Middle frontal gyrus (tissue), 1 donor: ENCODE data around the gene LTV1.
"Not testable (repeated sequence)": the region's sequence is repeated elsewhere in the genome, so short reads cannot be mapped to it uniquely, and the experiment has no call there.

Source experiments
- DNase-seq: peaks from one replicate; pipeline ENCODE4 v3.0.0-alpha.2; 2015; ENCODE audit warnings: low spot score; ENCODE audit errors: extremely low spot score

Gene LTV1, protein sequence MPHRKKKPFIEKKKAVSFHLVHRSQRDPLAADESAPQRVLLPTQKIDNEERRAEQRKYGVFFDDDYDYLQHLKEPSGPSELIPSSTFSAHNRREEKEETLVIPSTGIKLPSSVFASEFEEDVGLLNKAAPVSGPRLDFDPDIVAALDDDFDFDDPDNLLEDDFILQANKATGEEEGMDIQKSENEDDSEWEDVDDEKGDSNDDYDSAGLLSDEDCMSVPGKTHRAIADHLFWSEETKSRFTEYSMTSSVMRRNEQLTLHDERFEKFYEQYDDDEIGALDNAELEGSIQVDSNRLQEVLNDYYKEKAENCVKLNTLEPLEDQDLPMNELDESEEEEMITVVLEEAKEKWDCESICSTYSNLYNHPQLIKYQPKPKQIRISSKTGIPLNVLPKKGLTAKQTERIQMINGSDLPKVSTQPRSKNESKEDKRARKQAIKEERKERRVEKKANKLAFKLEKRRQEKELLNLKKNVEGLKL

DNA sequence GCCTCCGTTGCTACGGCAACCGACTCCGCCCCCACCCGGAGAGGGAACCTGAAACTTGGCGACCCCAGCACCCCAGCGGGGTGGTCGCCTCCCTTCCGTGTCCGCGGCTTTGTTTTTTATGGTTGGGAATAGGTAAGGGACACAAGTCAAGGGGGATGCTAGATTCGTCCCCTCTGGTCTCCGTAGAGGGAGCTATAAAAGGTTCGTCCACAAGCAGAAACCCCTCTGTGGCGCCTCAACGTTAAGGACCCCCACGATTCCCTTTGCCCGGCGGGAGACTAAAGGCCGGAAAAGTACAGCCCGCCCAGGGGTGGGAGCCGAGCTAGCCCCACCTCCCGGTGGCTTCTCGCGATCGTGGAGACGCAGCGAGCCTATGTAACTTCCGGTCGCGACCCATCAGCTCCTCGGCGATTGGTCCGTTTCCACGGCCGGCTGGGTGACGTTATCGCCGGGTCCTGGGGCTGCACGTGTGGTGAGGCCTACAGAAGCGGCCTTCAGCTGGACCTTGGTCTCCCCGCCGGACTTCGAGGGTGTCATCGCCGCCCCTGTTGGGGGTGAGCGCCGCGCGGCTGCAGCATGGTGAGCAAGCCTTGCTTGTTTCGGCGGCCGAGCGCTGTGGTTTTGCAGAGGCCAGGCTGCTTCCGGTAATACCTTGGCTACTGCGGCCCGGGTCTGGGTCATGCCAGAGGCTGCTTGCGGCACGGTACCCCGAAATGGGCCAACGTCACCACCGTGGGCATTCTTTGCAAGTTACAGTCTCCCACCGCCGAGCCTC is at the start of gene LTV1:
TSS of gene LTV1 (plus strand) at position 437 of the 775 bp plus-strand sequence. CDS start at position 577, 140 bp downstream.
- peak; percentile 95 for DNase-seq

DNA sequence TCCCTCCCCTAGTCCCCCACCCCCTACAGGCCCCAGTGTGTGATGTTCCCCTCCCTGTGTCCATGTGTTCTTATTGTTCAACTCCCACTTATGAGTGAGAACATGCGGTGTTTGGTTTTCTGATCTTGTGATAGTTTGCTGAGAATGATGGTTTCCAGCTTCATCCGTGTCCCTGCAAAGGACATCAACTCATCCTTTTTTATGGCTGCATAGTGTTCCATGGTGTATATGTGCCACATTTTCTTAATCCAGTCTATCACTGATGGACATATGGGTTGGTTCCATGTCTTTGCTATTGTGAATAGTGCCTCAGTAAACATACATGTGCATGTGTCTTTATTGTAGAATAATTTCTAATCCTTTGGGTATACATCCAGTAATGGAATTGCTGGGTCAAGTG is 46.6 kb upstream of the LTV1 start:
- DNase-seq = not testable (repeated sequence)

DNA sequence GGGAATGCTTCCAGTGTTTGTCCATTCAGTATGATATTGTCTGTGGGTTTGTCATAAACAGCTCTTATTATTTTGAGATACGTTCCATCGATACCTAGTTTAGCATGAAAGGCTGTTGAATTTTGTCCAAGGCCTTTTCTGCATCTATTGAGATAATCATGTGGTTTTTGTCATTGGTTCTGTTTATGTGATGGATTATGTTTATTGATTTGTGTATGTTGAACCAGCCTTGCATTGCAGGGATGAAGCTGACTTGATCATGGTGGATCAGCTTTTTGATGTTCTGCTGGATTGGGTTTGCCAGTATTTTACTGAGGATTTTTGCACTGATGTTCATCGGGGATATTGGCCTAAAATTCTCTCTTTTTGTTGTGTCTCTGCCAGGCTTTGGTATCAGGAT is 44.7 kb upstream of the LTV1 start:
- not testable (repeated sequence) for DNase-seq

DNA sequence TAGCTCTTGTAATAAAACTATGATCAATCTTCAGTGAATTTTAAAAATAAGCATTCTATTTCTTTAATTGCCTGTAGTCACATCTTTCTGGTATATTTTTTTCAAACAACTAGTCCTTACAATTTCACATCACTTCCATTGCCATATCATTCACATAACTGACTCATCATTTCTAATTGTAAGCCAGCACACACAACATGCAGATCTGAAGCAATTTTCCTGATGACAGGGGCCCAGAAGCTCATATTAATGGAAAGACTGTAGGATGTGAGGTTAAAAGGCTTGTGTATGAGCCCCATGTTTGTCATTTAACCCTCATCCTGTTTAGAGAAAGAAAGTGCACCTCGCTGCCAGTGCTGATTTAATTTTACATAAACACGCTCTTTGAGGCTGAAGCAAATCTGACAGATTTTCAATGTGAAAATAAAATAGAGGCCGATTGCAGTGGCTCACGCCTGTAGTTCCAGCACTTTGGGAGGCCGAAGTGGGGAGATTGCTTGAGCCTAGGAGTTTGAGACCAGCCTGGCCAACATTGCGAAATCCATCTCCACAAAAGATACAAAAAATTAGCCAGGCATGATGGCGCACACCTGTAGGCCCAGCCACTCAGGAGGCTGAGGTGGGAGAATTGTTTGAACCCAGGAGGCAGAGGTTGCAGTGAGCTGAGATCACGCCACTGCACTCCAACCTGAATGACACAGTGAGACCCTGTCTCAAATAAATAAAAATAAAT is 40.1 kb upstream of the LTV1 start:
- no peak for DNase-seq

DNA sequence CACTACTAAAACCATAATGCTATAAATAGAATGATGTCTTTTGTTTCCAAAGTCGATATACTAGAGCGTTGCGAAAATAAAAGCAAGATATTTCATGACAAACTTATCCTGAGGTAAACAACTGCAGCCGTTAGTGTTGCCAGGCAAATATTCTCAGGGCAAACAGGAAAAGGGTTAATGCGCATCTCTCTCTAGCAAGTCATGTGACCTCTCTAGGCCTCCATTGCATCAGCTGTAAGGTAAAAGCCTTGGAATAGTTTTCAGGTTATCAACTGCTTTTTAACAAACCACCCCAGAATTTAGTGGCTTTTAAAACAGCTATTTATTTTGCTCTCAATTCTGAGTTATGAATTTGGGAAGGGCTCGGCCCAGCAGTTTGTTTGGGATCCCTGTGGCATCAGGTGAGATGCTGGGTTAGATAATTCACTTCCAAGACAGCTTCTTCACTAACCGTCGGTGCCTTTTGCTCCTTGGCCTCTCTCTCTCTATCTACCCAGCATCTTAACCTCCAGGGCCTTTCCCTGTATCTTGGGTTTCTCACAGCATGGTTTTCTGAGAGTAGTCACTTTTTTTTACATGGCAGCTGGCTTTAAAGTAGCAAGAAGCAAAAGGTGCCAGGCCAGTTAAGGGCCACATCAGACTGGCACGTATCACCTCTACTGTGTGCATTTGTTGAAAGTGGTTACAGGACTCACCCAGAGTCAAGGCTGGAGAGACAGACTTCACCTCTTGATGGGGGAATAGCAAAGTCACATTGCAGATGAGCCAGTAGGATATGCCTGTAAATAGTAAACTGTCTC is 39.2 kb upstream of the LTV1 start:
- DNase-seq = no peak

DNA sequence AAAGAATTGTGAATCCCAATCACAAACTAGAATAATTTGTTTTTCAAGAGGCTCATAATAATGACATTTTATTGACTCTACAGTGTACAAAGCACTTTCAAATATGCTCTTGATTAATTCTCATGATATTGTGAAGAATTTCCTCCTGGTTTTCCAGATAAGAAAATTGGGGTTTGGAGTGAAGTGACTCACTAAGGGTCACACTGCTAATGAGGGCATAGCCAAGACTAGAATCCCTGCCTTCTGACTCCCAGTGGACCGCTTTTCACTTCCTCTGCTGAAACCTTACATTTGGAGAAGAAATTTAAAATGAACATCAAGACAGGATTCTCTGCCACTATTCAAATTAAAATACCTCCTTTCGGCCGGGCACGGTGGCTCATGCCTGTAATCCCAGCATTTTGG is 38.3 kb upstream of the LTV1 start:
- no peak for DNase-seq

DNA sequence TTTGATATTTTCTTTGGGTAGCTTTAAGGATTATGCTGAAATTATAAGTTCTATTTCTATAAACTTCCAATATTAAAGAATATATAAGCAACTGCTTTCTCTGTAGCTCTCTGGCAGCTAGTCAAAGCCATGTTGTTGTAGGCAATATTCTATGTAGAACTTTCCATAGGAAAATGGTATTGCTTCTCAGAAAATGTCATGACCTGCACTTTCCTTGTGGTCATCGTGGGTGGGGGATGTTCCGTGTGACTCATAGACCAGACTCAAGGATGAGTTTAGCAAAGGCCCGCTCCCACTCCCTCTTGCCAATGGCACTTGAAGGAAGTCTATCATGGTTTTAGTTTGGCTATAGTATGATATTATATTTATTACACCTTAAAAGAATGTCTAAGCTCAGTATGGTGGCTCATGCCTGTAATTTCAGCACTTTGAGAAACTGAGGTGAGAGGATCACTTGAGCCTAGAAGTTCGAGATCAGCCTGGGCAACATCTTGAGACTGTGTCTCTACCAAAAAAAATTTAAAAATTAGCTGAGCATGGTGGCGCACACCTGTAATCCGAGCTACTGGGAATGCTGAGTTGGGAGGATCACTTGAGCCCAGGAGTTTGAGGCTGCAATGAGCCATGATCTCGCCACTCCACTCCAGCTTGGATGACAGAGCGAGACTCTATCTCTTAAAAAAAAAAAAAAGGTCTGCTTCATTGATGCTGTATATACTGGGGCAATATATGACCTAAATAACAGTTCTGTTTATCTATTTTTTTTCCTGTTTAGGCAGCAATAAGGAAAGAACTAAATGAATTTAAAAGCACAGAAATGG is 36.6 kb upstream of the LTV1 start:
- no peak for DNase-seq

DNA sequence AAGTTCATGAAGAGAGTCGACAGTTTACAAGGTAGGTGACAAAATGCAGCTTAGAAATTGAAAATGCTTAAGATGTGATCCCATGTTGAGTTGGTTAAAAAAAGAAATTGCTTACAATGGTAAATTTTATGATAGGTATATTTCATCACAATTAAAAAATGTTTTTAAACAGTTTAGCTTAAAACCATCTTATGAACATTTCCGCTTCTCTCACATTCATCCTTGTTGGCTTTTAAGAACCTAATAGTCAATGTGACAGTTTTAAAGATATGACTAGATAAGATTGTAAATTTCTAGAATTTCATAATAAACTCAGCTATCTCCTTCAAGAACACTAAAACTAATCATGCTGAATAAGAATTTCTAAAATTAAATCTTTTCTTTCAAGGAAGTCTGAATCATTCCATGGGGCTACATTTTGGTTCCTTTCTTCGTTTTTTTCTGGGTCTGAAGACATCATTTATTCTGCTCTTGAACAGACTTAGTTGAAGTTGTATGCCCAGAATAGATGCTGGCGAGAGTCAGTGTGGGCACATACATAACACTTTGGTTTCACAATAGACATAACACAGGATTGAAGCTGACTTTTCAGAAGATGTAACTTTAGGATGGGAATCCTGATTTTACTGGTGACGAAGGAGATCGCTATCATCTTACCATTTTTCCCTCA is 35.9 kb upstream of the LTV1 start:
- DNase-seq = no peak

DNA sequence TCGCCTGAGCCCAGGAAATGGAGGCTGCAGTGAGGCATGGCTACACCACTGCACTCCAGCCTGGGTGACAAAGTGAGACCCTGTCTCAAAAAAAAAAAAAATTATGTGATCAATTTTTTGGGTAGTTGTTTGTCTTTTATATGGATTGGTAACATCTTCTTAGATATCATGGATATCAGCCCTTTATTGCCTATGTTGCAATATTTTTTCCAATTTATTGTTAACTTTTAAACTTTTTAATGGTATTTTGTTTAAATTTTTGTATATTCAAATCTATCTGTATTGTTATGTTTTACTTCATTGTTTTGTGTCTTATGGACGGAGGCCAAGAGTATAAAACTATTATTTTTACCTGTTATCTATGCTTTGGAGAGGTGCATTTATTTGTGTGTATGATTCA is 32.4 kb upstream of the LTV1 start:
- no peak for DNase-seq

DNA sequence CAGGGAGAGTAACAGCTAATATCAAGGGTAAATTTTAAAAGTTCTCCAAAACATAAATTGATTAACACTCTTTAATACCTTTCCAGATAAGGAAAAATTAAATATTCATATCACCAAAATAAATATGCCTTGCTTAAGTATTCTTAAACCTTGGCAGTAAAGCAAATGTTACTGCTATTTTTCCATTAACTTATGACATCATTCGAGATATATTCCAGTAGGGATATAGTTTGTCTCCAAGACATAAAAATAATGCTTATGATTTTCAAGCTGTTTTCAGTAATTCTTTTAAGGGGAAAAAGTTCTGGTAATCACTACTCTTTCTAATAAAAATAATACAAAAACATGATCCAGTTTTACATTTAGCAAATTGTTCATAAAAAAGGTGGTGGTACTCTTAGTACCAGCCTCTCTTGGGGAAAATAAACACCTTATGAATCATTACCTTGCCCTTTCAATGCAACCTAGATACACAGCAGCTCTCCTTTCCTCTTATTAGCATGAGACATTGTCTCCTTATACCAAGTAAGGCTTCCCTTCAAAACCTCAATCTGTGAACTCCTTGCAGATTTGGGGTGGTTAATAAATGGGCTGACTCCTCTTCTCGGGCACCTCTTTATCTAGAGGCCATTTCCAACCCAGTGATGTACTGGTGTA is 31.5 kb upstream of the LTV1 start:
- DNase-seq = no peak

DNA sequence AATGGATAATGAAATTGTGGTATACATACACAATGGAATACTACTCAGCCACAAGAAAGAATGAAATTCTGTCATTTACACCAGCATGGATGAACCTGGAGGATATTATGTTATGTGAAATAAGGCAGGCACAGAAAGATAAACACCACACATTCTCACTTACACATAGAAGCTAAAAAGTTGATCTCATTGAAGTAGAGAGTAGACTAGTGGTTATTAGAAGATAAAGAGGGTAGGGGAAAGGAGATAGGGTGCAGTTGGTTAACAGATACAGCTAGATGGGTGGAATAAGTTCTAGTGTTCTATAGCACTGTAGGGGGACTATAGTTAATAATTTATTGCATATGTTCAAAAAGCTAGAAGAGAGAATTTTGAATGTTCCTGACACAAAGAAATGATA is 25.5 kb upstream of the LTV1 start:
- no peak for DNase-seq

DNA sequence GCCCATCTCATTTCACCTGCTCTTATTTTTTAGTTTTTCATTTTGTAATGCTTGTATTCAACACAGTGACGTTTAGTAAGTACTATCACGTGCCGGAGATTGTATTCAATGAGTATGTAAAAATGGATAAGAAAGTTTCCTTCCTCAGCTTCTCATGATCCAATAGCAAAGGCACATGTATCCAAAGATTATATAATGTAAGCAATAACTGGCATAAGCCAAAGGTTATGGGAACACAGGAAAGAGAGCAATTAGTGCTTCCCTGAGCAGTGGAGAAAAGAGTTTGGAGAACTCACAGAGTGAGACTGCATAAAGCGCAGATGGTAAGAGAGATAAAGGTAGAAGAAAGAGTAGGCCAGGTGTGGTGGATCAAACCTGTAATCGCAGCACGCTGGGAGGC is 21.8 kb upstream of the LTV1 start:
- no peak for DNase-seq

DNA sequence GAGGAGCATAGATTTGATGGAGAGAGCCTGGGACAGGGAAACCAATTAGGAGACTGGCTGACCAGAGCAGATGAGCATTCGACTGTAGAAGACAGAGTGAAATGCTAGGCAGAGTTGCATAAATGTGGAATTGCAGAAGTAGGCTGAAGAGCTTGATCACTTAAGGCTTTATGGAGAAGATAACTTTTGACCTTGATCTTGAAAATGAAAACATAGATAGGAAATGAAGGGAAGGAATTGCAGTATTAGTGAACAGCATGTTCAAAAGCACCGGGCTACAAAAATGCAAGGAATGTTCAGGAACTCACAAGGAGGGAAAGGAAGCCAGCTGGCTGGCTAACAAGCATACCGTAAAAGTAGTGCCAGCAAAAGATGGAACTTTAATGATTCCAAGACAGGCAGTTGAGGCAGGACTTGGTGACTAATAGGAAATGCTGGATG is 20.5 kb upstream of the LTV1 start:
- no peak for DNase-seq

DNA sequence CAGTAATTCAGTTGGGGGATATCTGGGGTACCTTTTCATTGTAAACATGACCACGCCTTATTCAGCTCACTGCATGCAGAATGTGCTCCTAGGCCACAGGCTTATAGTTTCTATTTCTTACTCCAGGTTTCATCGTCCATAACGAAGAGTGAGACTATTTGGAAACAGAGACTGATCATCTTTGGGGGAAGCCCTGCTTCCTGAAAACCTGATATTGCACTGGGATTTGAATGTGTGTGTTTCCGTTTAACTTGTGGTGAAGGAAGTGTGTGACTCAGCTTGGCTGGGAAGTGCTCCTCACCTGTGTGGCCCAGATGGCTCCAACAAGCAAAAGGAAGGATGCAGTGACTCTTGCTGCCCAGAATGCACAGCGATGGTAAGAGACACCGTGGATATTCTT is 19.6 kb upstream of the LTV1 start:
- DNase-seq = no peak

DNA sequence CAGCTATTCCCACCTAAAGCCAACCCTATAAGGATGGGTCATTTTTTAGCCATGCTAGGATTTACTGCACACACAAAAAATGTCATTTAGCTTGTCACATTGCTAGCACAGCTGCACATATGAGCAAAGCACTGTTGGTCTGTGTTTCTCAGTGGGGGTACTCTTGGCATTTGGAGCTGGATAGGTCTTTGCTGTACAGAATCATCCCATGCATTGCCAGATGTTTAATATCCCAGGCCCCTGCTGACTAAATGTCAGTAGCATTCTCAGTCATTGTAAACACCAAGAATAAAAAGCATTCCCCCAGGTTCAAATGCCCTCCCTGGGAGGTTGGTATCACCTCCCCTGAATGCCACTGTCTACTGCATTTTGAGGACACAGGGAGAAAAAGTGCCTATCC is 14.6 kb upstream of the LTV1 start:
- no peak for DNase-seq

DNA sequence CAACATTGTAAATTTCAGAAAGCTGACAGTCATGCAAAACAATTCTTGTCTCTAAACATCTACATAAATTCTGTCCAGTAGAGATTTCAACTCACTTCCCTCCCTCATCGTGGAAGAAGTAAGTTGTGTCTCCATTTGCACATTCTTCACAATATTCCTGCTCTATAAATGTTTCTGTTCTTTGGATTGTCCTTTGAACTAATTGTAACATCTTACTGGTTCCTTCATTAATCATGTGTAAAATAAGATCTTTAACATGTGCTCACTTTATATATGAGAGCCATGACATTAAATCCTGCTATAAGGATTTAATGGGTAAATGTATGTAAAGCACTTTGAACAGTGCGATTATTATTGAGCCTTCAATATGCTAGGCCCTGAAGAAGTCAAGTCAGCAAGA is 7.0 kb upstream of the LTV1 start:
- no peak for DNase-seq

DNA sequence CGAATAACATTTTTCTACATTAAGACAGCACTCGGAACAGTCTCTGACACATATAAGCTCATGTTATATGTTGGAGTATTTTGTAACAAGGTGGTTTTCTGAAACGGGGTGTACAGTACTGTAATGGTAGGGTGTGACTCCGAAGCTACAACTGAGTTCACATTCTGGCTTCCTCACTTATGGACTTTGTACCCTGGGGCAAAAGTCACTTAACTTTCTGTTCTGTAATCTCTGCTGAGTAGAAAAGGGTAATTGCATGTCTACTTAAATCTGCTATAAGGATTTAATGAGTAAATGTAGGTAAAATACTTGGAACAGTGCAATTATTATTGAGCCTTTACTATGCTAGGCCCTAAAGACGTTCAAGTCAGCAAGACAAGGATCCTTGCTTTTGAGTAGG is 4.7 kb upstream of the LTV1 start:
- no peak for DNase-seq

DNA sequence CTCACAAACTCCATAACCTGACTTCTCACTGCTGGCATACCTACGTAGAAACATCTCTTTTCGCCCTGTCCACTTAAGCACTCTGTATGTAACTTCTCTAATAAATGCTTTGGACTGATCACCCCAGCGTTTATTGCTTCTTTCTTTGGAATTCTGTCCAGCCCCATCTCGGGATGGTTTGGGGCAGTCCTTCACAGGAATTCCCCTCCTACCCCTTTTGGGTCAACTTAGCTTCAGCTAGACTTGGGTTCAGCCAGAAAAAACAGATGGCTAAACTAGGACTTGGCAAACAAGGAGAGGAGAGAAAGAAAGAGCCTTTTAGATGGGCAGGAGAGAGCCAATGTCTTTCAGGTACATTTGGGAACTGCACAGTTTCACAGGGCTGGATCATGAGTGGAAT is 3.9 kb upstream of the LTV1 start:
- DNase-seq = no peak

DNA sequence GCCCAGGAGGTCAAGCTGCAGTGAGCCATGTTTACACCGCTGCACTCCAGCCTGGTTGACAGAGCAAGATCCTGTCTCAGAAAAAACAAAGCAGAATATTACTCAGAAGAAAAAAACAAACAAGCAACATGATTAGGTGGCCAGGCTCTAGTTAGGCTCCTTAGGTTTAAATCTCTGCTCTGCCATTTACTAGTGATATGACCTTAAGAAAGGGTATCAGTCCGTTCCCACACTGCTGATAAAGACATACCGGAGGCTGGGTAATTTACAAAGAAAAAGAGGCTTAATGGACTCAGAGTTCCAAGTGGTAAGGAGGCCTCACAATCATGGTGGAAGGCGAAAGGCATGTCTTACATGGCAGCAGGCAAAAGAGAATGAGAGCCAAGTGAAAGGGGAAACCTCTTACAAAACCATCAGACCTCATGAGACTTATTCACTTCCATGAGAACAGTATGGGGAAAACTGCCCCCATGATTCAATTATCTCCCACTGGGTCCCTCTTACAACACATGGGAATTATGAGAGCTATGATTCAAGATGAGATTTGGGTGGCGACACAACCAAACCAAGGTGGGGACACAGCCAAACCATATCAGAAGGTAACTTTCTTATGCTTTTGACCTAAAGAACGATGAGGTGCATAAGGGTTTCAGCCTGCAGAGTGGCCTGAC is 2.4 kb upstream of the LTV1 start:
- DNase-seq = no peak
